Mammary epithelial cell (primary cell): ENCODE measurements around the gene CORO2B.

Source experiments
- EZH2 ChIP-seq: IDR thresholded peaks from 2 replicates; pipeline ENCODE4 v1.6.1; 2012; ENCODE audit warnings: low read length, inconsistent platforms, borderline replicate concordance
- TF ChIP-seq, protein P1 (sequence below), 2 donors: IDR thresholded peaks in 1 of 2; conservative IDR thresholded peaks in 1 of 2; 2 replicates each; pipeline ENCODE4 v1.5.1; 2011 to 2012; ENCODE audit warnings: inconsistent platforms in 2 of 2, low read length in 2 of 2, mild to moderate bottlenecking in 2 of 2, control low read depth in 1 of 2, low read depth in 1 of 2; ENCODE audit not compliant: insufficient read depth in 1 of 2; ENCODE audit errors: extremely low read depth in 1 of 2

DNA sequence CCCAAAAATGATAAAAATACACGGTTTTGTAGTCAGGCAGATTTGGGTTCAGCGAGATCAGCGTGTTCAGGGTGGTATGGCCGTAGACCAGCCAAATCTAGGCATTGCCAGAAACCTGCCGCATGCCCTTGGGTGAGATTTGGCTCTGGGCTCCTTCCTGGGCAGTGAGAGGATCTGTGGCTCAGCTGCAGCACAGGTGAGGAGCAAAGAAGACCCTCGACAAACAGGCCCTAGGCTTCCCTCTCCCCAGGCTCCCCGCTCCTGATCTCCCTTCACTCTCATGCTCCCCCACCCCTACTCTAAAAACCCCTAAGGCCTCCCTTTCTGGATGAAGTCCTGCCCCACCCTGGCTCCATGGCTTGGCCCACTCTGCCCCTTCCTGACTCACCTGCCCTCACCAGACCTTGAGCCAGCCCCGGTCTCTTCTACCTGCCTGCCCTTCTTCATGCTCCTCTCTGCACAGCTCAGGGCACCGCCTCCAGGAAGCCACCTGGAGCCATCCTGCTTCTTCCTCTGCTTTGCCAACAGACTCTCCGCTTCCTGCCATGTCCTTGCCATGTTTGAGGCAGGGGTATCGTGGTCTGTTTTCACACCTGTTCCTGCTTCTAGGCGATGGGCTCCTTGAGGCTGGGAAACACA lies 88.1 kb downstream of the CORO2B start:
- TF ChIP-seq, protein P1, sequence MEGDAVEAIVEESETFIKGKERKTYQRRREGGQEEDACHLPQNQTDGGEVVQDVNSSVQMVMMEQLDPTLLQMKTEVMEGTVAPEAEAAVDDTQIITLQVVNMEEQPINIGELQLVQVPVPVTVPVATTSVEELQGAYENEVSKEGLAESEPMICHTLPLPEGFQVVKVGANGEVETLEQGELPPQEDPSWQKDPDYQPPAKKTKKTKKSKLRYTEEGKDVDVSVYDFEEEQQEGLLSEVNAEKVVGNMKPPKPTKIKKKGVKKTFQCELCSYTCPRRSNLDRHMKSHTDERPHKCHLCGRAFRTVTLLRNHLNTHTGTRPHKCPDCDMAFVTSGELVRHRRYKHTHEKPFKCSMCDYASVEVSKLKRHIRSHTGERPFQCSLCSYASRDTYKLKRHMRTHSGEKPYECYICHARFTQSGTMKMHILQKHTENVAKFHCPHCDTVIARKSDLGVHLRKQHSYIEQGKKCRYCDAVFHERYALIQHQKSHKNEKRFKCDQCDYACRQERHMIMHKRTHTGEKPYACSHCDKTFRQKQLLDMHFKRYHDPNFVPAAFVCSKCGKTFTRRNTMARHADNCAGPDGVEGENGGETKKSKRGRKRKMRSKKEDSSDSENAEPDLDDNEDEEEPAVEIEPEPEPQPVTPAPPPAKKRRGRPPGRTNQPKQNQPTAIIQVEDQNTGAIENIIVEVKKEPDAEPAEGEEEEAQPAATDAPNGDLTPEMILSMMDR (conservative IDR thresholded peaks at IDR 0.05 in 1 of 2, IDR thresholded peaks at IDR 0.05 in 1 of 2; ENCODE audit: extremely low read depth in 1 of 2, insufficient read depth in 1 of 2, low read depth in 1 of 2, low read length in 2 of 2): no peak
- no peak for TF ChIP-seq EZH2
